ENCODE data around the gene OR52E2. TPM values are rescaled to one million over a fixed set of nuclear protein-coding genes. Genes with fewer than 3 reads are reported as not detected.
"Not testable (repeated sequence)": the region's sequence is repeated elsewhere in the genome, so short reads cannot be mapped to it uniquely, and the experiment has no call there.

OR52E2 gene
- total RNA-seq, 2 experiments from 2014 or later: not detected

GRCh38 chr11:5065027-5065426 is 5.6 kb upstream of the OR52E2 start:
- Mint-ChIP-seq H3K27ac (no peak overlapping the region), H3K27me3 (peaks cover 5% of the 10 kb centered on the region), H3K4me3 (no peak overlapping the region), H3K36me3 (ENCODE audit: low read depth) (no peaks in the 10 kb centered on the region), H3K4me1 (ENCODE audit: low read depth) (no peaks in the 10 kb centered on the region), H3K9me3 (no peaks in the 10 kb centered on the region)
- Histone ChIP-seq H3K4me1 (ENCODE audit: insufficient read depth, low read length) (no peaks in the 10 kb centered on the region), H3K9me3 (ENCODE audit: control insufficient read depth in 1 of 2, insufficient read depth in 1 of 2, low read length in 2 of 2) (no peaks in the 10 kb centered on the region), H3K36me3 (ENCODE audit: insufficient read depth, low read length) (no peaks in the 10 kb centered on the region), H3K27ac (ENCODE audit: low read depth in 1 of 2, low read length in 2 of 2) (no peak overlapping the region), H3K27me3 (ENCODE audit: control insufficient read depth in 1 of 2, insufficient read depth in 2 of 2, low read length in 2 of 2) (no peaks in the 10 kb centered on the region), H3K4me3 (ENCODE audit: low read length) (no peak overlapping the region)
- POLR2A ChIA-PET: interaction anchor here (0.6 kb wide), 1 partner anchor 12 kb away, joined by 3 read pairs; no protein-coding TSS in a partner anchor
- ATAC-seq (ENCODE audit: poor library complexity) (no peak), DNase-seq (no peak)
- TF ChIP-seq CTCF (IDR thresholded peaks at IDR 0.05): no peak
- intact Hi-C loops (cut with DNase I, micrococcal nuclease): no loop called here
- CTCF ChIA-PET: interaction anchor here (1.4 kb wide), 1 partner anchor 17 kb away, joined by 3 read pairs; no protein-coding TSS in a partner anchor

GRCh38 chr11:5058679-5059078 is 748 bp downstream of the OR52E2 start:
- H3K27me3 Mint-ChIP-seq; H3K4me3 ChIP-seq (ENCODE audit: low read length); H3K9me3 Mint-ChIP-seq; H3K9me3 ChIP-seq (ENCODE audit: control insufficient read depth in 1 of 2, insufficient read depth in 1 of 2, low read length in 2 of 2); H3K36me3 Mint-ChIP-seq (ENCODE audit: low read depth); H3K27me3 ChIP-seq (ENCODE audit: control insufficient read depth in 1 of 2, insufficient read depth in 2 of 2, low read length in 2 of 2); ATAC-seq (ENCODE audit: poor library complexity); DNase-seq; H3K4me1 ChIP-seq (ENCODE audit: insufficient read depth, low read length); intact Hi-C loops (cut with DNase I, micrococcal nuclease); H3K4me1 Mint-ChIP-seq (ENCODE audit: low read depth); CTCF ChIA-PET; H3K27ac ChIP-seq (ENCODE audit: low read depth in 1 of 2, low read length in 2 of 2); H3K27ac Mint-ChIP-seq; POLR2A ChIA-PET; H3K36me3 ChIP-seq (ENCODE audit: insufficient read depth, low read length); H3K4me3 Mint-ChIP-seq: not testable (repeated sequence)

GRCh38 chr11:5046754-5047330 is 12.6 kb downstream of the OR52E2 start:
- no peak for TF ChIP-seq CTCF (IDR thresholded peaks at IDR 0.05)
- H3K27me3 Mint-ChIP-seq: no peaks in the 10 kb centered on the region
- Histone ChIP-seq H3K36me3 (ENCODE audit: insufficient read depth, low read length) (no peaks in the 10 kb centered on the region), H3K27ac (ENCODE audit: low read depth in 1 of 2, low read length in 2 of 2) (no peak overlapping the region), H3K4me1 (ENCODE audit: insufficient read depth, low read length) (no peaks in the 10 kb centered on the region), H3K27me3 (ENCODE audit: control insufficient read depth in 1 of 2, insufficient read depth in 2 of 2, low read length in 2 of 2) (no peaks in the 10 kb centered on the region), H3K9me3 (ENCODE audit: control insufficient read depth in 1 of 2, insufficient read depth in 1 of 2, low read length in 2 of 2) (no peaks in the 10 kb centered on the region), H3K4me3 (ENCODE audit: low read length) (no peak overlapping the region)
- H3K27ac Mint-ChIP-seq: no peak overlapping the region
- intact Hi-C loops (cut with DNase I, micrococcal nuclease): no loop called here
- no peak for ATAC-seq (ENCODE audit: poor library complexity)
- H3K9me3 Mint-ChIP-seq: no peaks in the 10 kb centered on the region
- no peaks in the 10 kb centered on the region for H3K36me3 Mint-ChIP-seq (ENCODE audit: low read depth)
- H3K4me3 Mint-ChIP-seq: no peak overlapping the region
- DNase-seq: no peak
- POLR2A ChIA-PET: no interaction called here
- CTCF ChIA-PET: no interaction called here
- no peaks in the 10 kb centered on the region for H3K4me1 Mint-ChIP-seq (ENCODE audit: low read depth)

- Histone ChIP-seq H3K27ac (ENCODE audit: low read depth in 1 of 2, low read length in 2 of 2) (no peak within 1 kb of the TSS), H3K36me3 (ENCODE audit: insufficient read depth, low read length) (no peaks in the 10 kb centered on the region), H3K4me3 (ENCODE audit: low read length) (no peak within 1 kb of the TSS), H3K4me1 (ENCODE audit: insufficient read depth, low read length) (no peaks in the 10 kb centered on the region), H3K9me3 (ENCODE audit: control insufficient read depth in 1 of 2, insufficient read depth in 1 of 2, low read length in 2 of 2) (no peaks in the 10 kb centered on the region), H3K27me3 (ENCODE audit: control insufficient read depth in 1 of 2, insufficient read depth in 2 of 2, low read length in 2 of 2) (no peaks in the 10 kb centered on the region)
- ChIA-PET POLR2A (no interaction called here), CTCF (no interaction called here)
- TF ChIP-seq CTCF (IDR thresholded peaks at IDR 0.05): no peak
- Mint-ChIP-seq H3K27ac (no peak within 1 kb of the TSS), H3K27me3 (no peaks in the 10 kb centered on the region), H3K36me3 (ENCODE audit: low read depth) (no peaks in the 10 kb centered on the region), H3K4me1 (ENCODE audit: low read depth) (no peaks in the 10 kb centered on the region), H3K9me3 (no peaks in the 10 kb centered on the region), H3K4me3 (no peak within 1 kb of the TSS)
- no peak for ATAC-seq (ENCODE audit: poor library complexity)
- intact Hi-C loops (cut with DNase I, micrococcal nuclease): no loop called here
- no peak for DNase-seq
Measured at GRCh38 chr11:5046226-5046625, 13.2 kb downstream of the OR52E2 start, which contains the start of gene OR52J3. OR52J3 (plus strand) TSS chr11:5046526; CDS start chr11:5046526, 0 bp downstream.

All from CD4-positive, alpha-beta T cell (primary cell).